ENCODE data around the gene RNF214. TPM values are rescaled to one million over a fixed set of nuclear protein-coding genes. Genes with fewer than 3 reads are reported as not detected.
A peak's percentile ranks its signal among the peaks of the same experiment; 100 is the strongest.

RNF214 gene
- total and polyA plus RNA-seq, 7 donors = 12.4 to 39.4 (median 31.0) TPM

DNA sequence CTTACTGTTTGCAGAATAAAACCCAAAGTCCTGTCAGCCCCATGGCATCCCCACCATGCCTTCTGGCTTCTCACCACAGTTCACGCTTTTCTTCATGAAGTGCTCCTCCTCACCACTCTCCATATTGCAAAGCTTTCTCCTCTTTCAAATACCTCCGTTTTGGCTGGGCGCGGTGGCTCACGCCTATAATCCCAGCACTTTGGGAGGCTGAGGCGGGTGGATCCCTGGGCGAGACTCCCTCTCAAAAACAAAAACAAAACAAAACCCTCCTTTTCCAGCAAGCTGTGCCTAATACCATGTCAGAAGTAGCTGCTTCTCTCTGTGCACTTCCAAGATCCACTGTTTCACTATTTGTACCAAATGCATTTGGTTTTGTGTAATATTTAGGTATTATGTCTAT lies 76.8 kb downstream of the RNF214 start:
- TF ChIP-seq, protein P1, sequence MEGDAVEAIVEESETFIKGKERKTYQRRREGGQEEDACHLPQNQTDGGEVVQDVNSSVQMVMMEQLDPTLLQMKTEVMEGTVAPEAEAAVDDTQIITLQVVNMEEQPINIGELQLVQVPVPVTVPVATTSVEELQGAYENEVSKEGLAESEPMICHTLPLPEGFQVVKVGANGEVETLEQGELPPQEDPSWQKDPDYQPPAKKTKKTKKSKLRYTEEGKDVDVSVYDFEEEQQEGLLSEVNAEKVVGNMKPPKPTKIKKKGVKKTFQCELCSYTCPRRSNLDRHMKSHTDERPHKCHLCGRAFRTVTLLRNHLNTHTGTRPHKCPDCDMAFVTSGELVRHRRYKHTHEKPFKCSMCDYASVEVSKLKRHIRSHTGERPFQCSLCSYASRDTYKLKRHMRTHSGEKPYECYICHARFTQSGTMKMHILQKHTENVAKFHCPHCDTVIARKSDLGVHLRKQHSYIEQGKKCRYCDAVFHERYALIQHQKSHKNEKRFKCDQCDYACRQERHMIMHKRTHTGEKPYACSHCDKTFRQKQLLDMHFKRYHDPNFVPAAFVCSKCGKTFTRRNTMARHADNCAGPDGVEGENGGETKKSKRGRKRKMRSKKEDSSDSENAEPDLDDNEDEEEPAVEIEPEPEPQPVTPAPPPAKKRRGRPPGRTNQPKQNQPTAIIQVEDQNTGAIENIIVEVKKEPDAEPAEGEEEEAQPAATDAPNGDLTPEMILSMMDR (IDR thresholded peaks at IDR 0.05) = no peak
- 88 to 92% (median 91%) methylated on average over 7 of the region's 7 CpGs for WGBS, 3 donors
- ATAC-seq = no peak

DNA sequence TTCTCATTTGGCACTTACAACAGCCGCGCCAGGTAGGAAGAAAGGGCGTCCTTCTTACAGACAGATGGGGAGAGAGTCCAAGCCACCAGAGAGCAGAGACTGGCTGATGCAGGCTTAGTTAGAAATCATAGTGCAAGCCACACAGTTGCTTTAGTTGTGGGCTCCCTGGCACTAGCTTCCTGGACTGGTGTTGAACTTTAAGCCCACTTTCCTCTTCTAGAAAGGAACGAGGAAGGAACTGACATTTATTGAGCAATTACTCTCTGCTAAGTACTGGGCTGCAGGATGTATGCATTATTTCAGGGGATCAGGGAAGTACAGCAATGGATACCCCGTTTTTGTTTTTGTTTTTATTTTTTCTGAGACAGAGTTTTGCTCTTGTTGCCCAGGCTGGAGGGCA lies 80.6 kb downstream of the RNF214 start:
- Histone ChIP-seq H3K4me1 (peaks cover 20% of the 10 kb centered on the region), H3K9me3 (no peaks in the 10 kb centered on the region), H3K27me3 (ENCODE audit: insufficient read depth in 3 of 3, low read length in 2 of 3) (no peaks in the 10 kb centered on the region), H3K4me3 (no peak overlapping the region), H3K36me3 (ENCODE audit: insufficient read depth in 1 of 2, low read depth in 1 of 2) (peaks cover 0 to 2% of the 10 kb centered on the region in 2 donors), H3K27ac (no peak overlapping the region)
- ATAC-seq = no peak
- TF ChIP-seq, protein P1 (IDR thresholded peaks at IDR 0.05) = no peak
- intact Hi-C loops (cut with DNase I) = no loop called here
- 82 to 86% (median 84%) methylated on average over 5 of the region's 5 CpGs for WGBS, 3 donors
- no peak for DNase-seq

More for the DNA sequence above, 76.8 kb downstream of the RNF214 start:
- Histone ChIP-seq H3K27me3 (ENCODE audit: insufficient read depth in 3 of 3, low read length in 2 of 3) (no peaks in the 10 kb centered on the region), H3K4me3 (no peak overlapping the region), H3K27ac (no peak overlapping the region), H3K9me3 (no peaks in the 10 kb centered on the region), H3K4me1 (peaks cover 3% of the 10 kb centered on the region), H3K36me3 (ENCODE audit: insufficient read depth in 1 of 2, low read depth in 1 of 2) (peaks cover 2 to 7% of the 10 kb centered on the region in 2 donors)
- intact Hi-C loops (cut with DNase I) = no loop called here
- DNase-seq = no peak

DNA sequence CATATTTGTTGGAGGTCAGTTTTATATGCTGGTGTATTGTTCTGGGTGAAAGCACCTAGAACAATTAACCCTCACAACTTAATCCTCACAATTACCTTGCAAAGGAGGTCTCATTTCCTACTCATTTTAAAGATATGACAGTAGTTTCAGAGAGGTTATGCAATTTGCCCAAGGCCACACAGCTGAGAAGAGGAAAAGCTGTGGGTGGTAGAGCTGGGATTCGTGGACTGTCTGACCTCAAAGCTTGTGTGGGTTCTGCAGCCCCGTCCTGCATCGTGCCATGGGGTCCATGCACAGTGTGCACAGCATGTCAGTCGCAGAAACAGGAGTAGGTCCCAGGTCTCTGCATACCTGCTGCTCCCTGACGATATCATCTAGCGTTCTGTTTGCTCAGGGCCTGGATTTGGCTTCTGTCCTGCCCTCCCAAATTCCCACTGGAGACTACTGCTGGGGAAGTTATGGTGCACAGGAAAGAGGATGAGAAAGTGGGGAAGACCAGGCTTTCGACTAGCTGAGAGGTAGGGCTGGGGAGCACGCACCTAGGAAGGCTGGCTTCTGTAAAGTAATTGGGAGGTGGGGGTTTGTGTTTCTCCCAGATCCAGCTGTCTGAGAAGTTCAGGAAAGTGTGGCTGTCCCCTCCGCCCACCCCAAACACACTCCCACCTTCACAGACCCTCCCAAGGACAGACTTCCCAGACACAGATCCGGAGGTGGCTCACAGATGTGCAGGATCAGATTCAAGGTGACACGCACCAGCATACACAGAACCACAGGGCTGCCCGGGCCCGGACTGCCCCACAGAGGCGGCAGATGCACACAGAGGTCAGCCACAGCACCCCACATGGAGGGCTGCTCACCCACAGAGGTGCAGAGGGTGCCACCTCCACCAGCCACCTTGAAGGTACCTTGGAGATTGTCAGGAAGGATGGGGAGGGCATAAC lies 81.6 kb downstream of the RNF214 start:
- WGBS, 3 donors = 76 to 82% (median 78%) methylated on average over 14 of the region's 14 CpGs
- no peak overlapping the region for H3K27ac ChIP-seq
- DNase-seq (no peak), ATAC-seq (no peak)
- H3K9me3 ChIP-seq = no peaks in the 10 kb centered on the region
- peaks cover 0 to 2% of the 10 kb centered on the region in 2 donors for H3K36me3 ChIP-seq (ENCODE audit: insufficient read depth in 1 of 2, low read depth in 1 of 2)
- H3K4me1 ChIP-seq = peaks cover 20% of the 10 kb centered on the region
- H3K27me3 ChIP-seq (ENCODE audit: insufficient read depth in 3 of 3, low read length in 2 of 3) = no peaks in the 10 kb centered on the region
- intact Hi-C loops (cut with DNase I) = no loop called here
- TF ChIP-seq, protein P1 (IDR thresholded peaks at IDR 0.05) = no peak
- peak overlapping the region; percentile 95 for H3K4me3 ChIP-seq

DNA sequence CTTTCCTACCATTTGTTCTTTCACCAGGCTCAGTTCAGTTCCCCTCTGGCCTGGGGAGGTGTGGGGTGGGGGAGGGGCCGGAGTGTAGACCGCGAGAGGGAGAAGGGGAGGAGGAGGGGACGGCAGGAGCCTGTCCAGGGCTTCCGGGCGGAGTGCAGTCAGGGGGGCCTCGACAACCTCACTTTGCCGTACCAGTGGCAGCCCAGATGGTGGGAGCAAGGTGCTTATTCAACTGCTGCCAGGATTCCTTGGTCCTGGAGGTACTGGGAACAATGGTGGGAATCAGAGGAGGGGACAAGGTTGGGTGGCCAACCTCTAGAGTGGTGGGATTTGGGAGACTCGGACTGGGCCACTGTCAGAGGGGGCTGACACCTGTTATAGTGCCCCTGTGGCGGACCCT lies 82.4 kb downstream of the RNF214 start:
- TF ChIP-seq, protein P1 (IDR thresholded peaks at IDR 0.05) = no peak
- Histone ChIP-seq H3K36me3 (ENCODE audit: insufficient read depth in 1 of 2, low read depth in 1 of 2) (peaks cover 0 to 2% of the 10 kb centered on the region in 2 donors), H3K9me3 (no peaks in the 10 kb centered on the region), H3K27ac (no peak overlapping the region), H3K4me1 (peaks cover 20% of the 10 kb centered on the region), H3K27me3 (ENCODE audit: insufficient read depth in 3 of 3, low read length in 2 of 3) (no peaks in the 10 kb centered on the region), H3K4me3 (peak overlapping the region; percentile 95)
- ATAC-seq = no peak
- WGBS, 3 donors = 25% methylated on average over 9 to 10 of the region's 10 CpGs
- DNase-seq = no peak
- intact Hi-C loops (cut with DNase I) = no loop called here
